Activated T-cell treated with anti-CD3 and anti-CD28 coated beads, Interleukin-2, amount 50 U/mL, for 4 hours (primary cell): ENCODE results near the gene ST6GAL2. TPM values are rescaled to one million over a fixed set of nuclear protein-coding genes. Genes with fewer than 3 reads are reported as not detected.

Source experiments
- ATAC-seq, 2 donors: fragments of 200-7000 bp; cut with Tn5 transposase; one replicate each; pipeline ENCODE4 v1.10.0; 2021
- DNase-seq: peaks from one replicate; pipeline ENCODE4 v3.0.0-alpha.2; 2020
- H3K27me3 Mint-ChIP-seq: one replicate; pipeline ENCODE4 v1.8.0; 2021; ENCODE audit warnings: low read depth, mixed read lengths
- H3K36me3 Mint-ChIP-seq: one replicate; pipeline ENCODE4 v1.8.0; 2022; ENCODE audit warnings: mixed read lengths; ENCODE audit not compliant: insufficient read depth
- H3K4me1 Mint-ChIP-seq: one replicate; pipeline ENCODE4 v1.8.0; 2021; ENCODE audit warnings: low read depth, mixed read lengths
- H3K4me3 Mint-ChIP-seq: one replicate; pipeline ENCODE4 v1.8.0; 2021; ENCODE audit warnings: mild to moderate bottlenecking, moderate library complexity, mixed read lengths
- H3K9me3 Mint-ChIP-seq: one replicate; pipeline ENCODE4 v1.8.0; 2021; ENCODE audit warnings: mixed read lengths
- total RNA-seq, 3 donors: library from RNA; stranded (reverse); gene quantifications; one replicate each; pipeline ENCODE4 v1.2.1, GENCODE V29; 2021

The ST6GAL2 gene
- total RNA-seq, 3 donors from 2014 or later, result not detected

GRCh38 chr2:106825161-106825560 lies 60.8 kb downstream of the ST6GAL2 start:
- peaks cover 5% of the 10 kb centered on the region for H3K9me3 Mint-ChIP-seq
- H3K36me3 Mint-ChIP-seq, result no peaks in the 10 kb centered on the region
- no peaks in the 10 kb centered on the region for H3K27me3 Mint-ChIP-seq
- ATAC-seq (no peak), DNase-seq (no peak)
- H3K4me1 Mint-ChIP-seq, result no peaks in the 10 kb centered on the region
- H3K4me3 Mint-ChIP-seq, result no peak overlapping the region

GRCh38 chr2:106816974-106817373 lies 69.0 kb downstream of the ST6GAL2 start:
- H3K27me3 Mint-ChIP-seq, result peaks cover 2% of the 10 kb centered on the region
- DNase-seq (no peak), ATAC-seq (no peak)
- no peak overlapping the region for H3K4me3 Mint-ChIP-seq
- no peaks in the 10 kb centered on the region for H3K4me1 Mint-ChIP-seq
- no peaks in the 10 kb centered on the region for H3K36me3 Mint-ChIP-seq
- H3K9me3 Mint-ChIP-seq, result no peaks in the 10 kb centered on the region

DNA sequence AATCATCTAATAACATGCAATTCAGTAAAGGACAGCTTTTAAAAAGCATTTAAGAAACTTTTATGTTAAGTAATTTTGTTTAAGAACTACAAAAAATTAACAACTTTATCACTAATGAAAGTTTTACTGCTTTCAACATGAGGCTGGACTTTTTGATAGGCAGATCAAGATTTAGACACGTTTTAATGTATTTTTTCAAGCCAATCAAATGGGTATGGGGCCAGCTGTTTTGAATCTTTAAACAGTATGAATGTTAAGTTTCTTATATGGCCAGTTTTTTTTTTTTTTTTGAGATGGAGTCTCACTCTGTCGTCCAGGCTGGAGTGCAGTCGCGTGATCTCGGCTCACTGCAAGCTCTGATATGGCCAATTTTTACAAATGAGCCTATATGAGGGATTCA lies 73.1 kb downstream of the ST6GAL2 start:
- H3K36me3 Mint-ChIP-seq, result no peaks in the 10 kb centered on the region
- ATAC-seq (no peak), DNase-seq (no peak)
- H3K9me3 Mint-ChIP-seq, result no peaks in the 10 kb centered on the region
- no peaks in the 10 kb centered on the region for H3K4me1 Mint-ChIP-seq
- H3K27me3 Mint-ChIP-seq, result peaks cover 2% of the 10 kb centered on the region
- no peak overlapping the region for H3K4me3 Mint-ChIP-seq

GRCh38 chr2:106812383-106812782 lies 73.6 kb downstream of the ST6GAL2 start:
- Mint-ChIP-seq H3K36me3 (no peaks in the 10 kb centered on the region), H3K27me3 (peaks cover under 1% of the 10 kb centered on the region), H3K9me3 (no peaks in the 10 kb centered on the region), H3K4me1 (no peaks in the 10 kb centered on the region), H3K4me3 (no peak overlapping the region)
- no peak for DNase-seq
- no peak for ATAC-seq

- no peaks in the 10 kb centered on the region for H3K36me3 Mint-ChIP-seq
- DNase-seq (no peak), ATAC-seq (no peak)
- H3K9me3 Mint-ChIP-seq, result no peaks in the 10 kb centered on the region
- H3K4me1 Mint-ChIP-seq, result no peaks in the 10 kb centered on the region
- no peaks in the 10 kb centered on the region for H3K27me3 Mint-ChIP-seq
- no peak overlapping the region for H3K4me3 Mint-ChIP-seq
These were observed 80.3 kb downstream of the ST6GAL2 start for GRCh38 chr2:106805716-106806115.

- H3K4me1 Mint-ChIP-seq, result no peaks in the 10 kb centered on the region
- no peak for DNase-seq
- H3K27me3 Mint-ChIP-seq, result no peaks in the 10 kb centered on the region
- no peaks in the 10 kb centered on the region for H3K36me3 Mint-ChIP-seq
- no peak for ATAC-seq
- no peaks in the 10 kb centered on the region for H3K9me3 Mint-ChIP-seq
- H3K4me3 Mint-ChIP-seq, result no peak overlapping the region
These were observed 81.8 kb downstream of the ST6GAL2 start for GRCh38 chr2:106804161-106804560.

DNA sequence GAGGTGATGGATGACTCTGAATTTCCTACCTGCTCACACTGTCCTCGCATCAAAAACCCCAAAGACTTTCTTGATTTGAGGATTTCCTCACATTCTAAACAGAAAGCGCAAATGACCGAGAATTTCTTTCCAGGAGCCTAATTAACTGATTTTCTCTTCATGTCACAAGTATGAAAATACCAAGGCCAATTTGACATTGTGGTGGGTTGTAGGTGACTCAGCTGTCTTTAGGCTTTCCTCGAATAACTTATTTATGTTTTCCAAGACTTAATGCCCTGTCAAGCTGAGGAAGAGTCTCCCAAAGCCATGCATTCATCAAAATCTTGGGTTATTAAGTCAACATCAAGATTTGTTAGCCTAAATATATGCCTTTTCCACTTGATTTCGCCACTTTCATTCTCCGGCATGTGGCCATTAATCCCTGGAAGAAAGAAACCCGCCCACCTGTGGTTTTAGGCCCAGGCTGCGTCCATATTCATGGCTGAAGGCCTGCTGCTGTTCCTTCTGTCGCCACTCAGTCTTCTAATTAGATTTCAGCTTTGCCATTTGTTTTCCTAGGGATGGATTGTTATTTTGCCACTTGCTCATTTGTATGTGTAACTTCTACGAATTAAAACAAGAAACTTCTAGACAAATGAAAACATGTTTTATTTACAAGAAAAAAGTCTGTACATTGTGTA lies 84.9 kb downstream of the ST6GAL2 start:
- no peaks in the 10 kb centered on the region for H3K27me3 Mint-ChIP-seq
- ATAC-seq (no peak), DNase-seq (no peak)
- H3K4me1 Mint-ChIP-seq, result no peaks in the 10 kb centered on the region
- no peak overlapping the region for H3K4me3 Mint-ChIP-seq
- H3K9me3 Mint-ChIP-seq, result no peaks in the 10 kb centered on the region
- H3K36me3 Mint-ChIP-seq, result no peaks in the 10 kb centered on the region

- Mint-ChIP-seq H3K27me3 (no peaks in the 10 kb centered on the region), H3K4me1 (no peaks in the 10 kb centered on the region), H3K36me3 (no peaks in the 10 kb centered on the region), H3K4me3 (no peak overlapping the region), H3K9me3 (no peaks in the 10 kb centered on the region)
- no peak for ATAC-seq
- no peak for DNase-seq
These were observed 85.8 kb downstream of the ST6GAL2 start for GRCh38 chr2:106800180-106800579.

- Mint-ChIP-seq H3K4me1 (no peaks in the 10 kb centered on the region), H3K9me3 (no peaks in the 10 kb centered on the region), H3K36me3 (no peaks in the 10 kb centered on the region), H3K27me3 (no peaks in the 10 kb centered on the region), H3K4me3 (no peak overlapping the region)
- ATAC-seq, result no peak
- DNase-seq, result no peak
These were observed 87.0 kb downstream of the ST6GAL2 start for GRCh38 chr2:106798826-106799552.

DNA sequence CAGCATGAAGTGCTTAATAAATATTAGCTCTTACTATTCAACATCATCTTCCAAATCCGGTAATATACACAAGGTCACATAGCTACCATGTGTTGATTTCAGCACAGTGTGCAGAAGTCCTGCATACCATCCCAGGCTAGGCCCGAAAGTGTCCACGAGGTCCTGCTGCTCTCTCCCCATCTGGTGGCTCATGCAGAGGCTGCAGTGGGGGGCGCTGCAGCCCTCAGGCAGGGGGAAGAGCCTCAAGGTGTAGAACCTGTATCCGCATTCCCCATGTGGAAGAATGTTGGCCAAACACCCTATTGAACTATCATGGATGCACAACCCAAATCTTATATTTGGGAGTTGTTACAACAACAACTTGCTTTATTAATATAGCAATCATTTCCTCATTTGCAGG lies 88.5 kb downstream of the ST6GAL2 start:
- no peaks in the 10 kb centered on the region for H3K36me3 Mint-ChIP-seq
- DNase-seq (no peak), ATAC-seq (no peak)
- H3K4me1 Mint-ChIP-seq, result no peaks in the 10 kb centered on the region
- no peaks in the 10 kb centered on the region for H3K9me3 Mint-ChIP-seq
- no peaks in the 10 kb centered on the region for H3K27me3 Mint-ChIP-seq
- H3K4me3 Mint-ChIP-seq, result no peak overlapping the region

DNA sequence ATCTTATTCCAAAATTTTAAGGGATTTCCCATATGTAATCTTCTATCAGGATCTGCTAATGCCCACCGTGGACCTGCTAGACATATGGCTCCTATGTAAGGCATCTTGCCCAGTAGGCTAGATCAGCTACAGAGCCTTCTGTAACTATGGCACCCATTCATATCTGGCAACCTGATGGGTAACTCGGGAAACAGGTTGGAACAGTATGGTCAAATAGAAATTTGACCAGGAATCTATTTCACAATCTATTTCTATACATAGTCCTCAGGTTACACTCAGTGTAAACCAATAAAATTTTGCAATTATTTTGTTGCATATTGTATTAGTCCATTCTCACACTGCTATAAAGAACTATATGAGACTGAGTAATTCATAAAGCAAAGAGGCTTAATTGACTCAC lies 93.3 kb downstream of the ST6GAL2 start:
- ATAC-seq, result no peak
- Mint-ChIP-seq H3K4me3 (no peak overlapping the region), H3K9me3 (no peaks in the 10 kb centered on the region)

GRCh38 chr2:106789185-106789584 lies 96.8 kb downstream of the ST6GAL2 start:
- Mint-ChIP-seq H3K27me3 (no peaks in the 10 kb centered on the region), H3K36me3 (no peaks in the 10 kb centered on the region), H3K4me1 (no peaks in the 10 kb centered on the region)

More for the DNA sequence above, 93.3 kb downstream of the ST6GAL2 start:
- Mint-ChIP-seq H3K36me3 (no peaks in the 10 kb centered on the region), H3K4me1 (no peaks in the 10 kb centered on the region), H3K27me3 (no peaks in the 10 kb centered on the region)
- DNase-seq, result no peak

GRCh38 chr2:106782681-106783080 lies 103.3 kb downstream of the ST6GAL2 start:
- no peaks in the 10 kb centered on the region for H3K36me3 Mint-ChIP-seq
- ATAC-seq, result no peak
- no peak for DNase-seq
- peaks cover 16% of the 10 kb centered on the region for H3K9me3 Mint-ChIP-seq
- H3K27me3 Mint-ChIP-seq, result peaks cover 2% of the 10 kb centered on the region
- no peaks in the 10 kb centered on the region for H3K4me1 Mint-ChIP-seq
- H3K4me3 Mint-ChIP-seq, result no peak overlapping the region

More at GRCh38 chr2:106789185-106789584, 96.8 kb downstream of the ST6GAL2 start:
- Mint-ChIP-seq H3K4me3 (no peak overlapping the region), H3K9me3 (no peaks in the 10 kb centered on the region)
- DNase-seq (no peak), ATAC-seq (no peak)

- no peak overlapping the region for H3K4me3 Mint-ChIP-seq
- H3K36me3 Mint-ChIP-seq, result no peaks in the 10 kb centered on the region
- H3K9me3 Mint-ChIP-seq, result peaks cover 17% of the 10 kb centered on the region
- DNase-seq (no peak), ATAC-seq (no peak)
- H3K27me3 Mint-ChIP-seq, result peaks cover 2% of the 10 kb centered on the region
- H3K4me1 Mint-ChIP-seq, result no peaks in the 10 kb centered on the region
These were observed 104.8 kb downstream of the ST6GAL2 start for GRCh38 chr2:106781196-106781595.

DNA sequence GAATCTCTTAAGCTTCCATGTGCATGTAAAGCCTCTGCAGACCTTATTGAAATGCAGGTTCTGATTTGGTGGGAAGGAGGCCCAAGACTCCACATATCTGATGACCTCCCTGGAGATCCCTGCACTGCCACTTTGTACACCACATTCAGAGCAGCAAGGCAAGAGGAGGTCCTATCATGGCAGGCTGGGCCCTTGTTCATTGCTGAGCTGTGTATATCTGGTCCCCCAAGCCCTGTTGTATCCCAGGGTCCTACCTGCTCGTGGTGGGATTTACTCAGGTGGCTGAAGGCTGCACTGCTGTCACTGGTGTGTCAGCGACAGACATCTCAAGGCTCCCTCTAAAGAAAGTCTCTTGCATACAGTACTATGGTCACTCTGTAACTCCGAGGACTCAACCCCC lies 114.2 kb downstream of the ST6GAL2 start:
- no peak for ATAC-seq
- no peaks in the 10 kb centered on the region for H3K36me3 Mint-ChIP-seq

More for the DNA sequence above, 114.2 kb downstream of the ST6GAL2 start:
- Mint-ChIP-seq H3K9me3 (no peaks in the 10 kb centered on the region), H3K4me3 (no peak overlapping the region), H3K4me1 (no peaks in the 10 kb centered on the region), H3K27me3 (no peaks in the 10 kb centered on the region)
- no peak for DNase-seq
